Osteocyte (in vitro differentiated cells): ENCODE results near the gene CA6. TPM values are rescaled to one million over a fixed set of nuclear protein-coding genes. Genes with fewer than 3 reads are reported as not detected.
A peak's percentile ranks its signal among the peaks of the same experiment; 100 is the strongest.

ENCODE experiments used
- DNase-seq: peaks from one replicate; pipeline ENCODE4 v3.0.0; 2021; ENCODE audit warnings: mixed read lengths; ENCODE audit not compliant: unreplicated experiment; ENCODE audit errors: extremely low spot score
- H3K27ac Mint-ChIP-seq: one replicate; pipeline ENCODE4 v1.8.0; 2021; ENCODE audit warnings: mild to moderate bottlenecking, mixed read lengths; ENCODE audit not compliant: unreplicated experiment
- H3K27me3 Mint-ChIP-seq: one replicate; pipeline ENCODE4 v1.8.0; 2021; ENCODE audit warnings: mixed read lengths; ENCODE audit not compliant: unreplicated experiment
- H3K36me3 Mint-ChIP-seq: one replicate; pipeline ENCODE4 v1.8.0; 2021; ENCODE audit warnings: mixed read lengths; ENCODE audit not compliant: unreplicated experiment
- H3K4me1 Mint-ChIP-seq: one replicate; pipeline ENCODE4 v1.8.0; 2021; ENCODE audit warnings: mixed read lengths; ENCODE audit not compliant: unreplicated experiment
- H3K4me3 Mint-ChIP-seq: one replicate; pipeline ENCODE4 v1.8.0; 2021; ENCODE audit warnings: mild to moderate bottlenecking, moderate library complexity, mixed read lengths; ENCODE audit not compliant: unreplicated experiment
- H3K9me3 Mint-ChIP-seq: one replicate; pipeline ENCODE4 v1.8.0; 2021; ENCODE audit warnings: mixed read lengths; ENCODE audit not compliant: unreplicated experiment
- total RNA-seq: library from RNA; stranded (reverse); gene quantifications from 2 replicates; pipeline ENCODE4 v1.2.1, GENCODE V29; 2021
- TF ChIP-seq, protein P1 (sequence below): fragments of 200-600 bp; sonication (generic); IDR thresholded peaks from 2 replicates; pipeline ENCODE4 v1.5.0; 2021; ENCODE audit warnings: antibody characterized with exemption, mild to moderate bottlenecking, moderate library complexity

CA6 gene
- total RNA-seq, 1 donor from 2014 or later, result not detected

DNA sequence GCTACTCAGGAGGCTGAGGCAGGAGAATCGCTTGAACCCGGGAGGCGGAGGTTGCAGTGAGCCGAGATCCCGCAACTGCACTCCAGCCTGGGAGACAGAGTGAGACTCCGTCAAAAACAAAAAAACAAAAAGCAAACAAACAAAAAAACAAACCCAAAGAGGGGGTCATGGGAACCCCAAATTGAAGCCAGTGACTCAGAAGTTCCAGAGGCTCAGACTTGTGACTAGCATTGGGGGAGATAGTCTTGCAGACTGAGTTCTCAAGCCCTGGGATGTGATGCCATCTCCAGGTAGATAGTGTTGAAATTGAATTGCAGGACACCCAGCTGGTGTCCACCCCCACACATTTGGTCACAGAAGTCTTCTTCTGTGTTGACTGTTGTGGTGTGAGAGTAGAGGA is 42.3 kb upstream of the CA6 start:
- H3K4me3 Mint-ChIP-seq, result no peak overlapping the region
- DNase-seq, result no peak
- TF ChIP-seq, protein P1, sequence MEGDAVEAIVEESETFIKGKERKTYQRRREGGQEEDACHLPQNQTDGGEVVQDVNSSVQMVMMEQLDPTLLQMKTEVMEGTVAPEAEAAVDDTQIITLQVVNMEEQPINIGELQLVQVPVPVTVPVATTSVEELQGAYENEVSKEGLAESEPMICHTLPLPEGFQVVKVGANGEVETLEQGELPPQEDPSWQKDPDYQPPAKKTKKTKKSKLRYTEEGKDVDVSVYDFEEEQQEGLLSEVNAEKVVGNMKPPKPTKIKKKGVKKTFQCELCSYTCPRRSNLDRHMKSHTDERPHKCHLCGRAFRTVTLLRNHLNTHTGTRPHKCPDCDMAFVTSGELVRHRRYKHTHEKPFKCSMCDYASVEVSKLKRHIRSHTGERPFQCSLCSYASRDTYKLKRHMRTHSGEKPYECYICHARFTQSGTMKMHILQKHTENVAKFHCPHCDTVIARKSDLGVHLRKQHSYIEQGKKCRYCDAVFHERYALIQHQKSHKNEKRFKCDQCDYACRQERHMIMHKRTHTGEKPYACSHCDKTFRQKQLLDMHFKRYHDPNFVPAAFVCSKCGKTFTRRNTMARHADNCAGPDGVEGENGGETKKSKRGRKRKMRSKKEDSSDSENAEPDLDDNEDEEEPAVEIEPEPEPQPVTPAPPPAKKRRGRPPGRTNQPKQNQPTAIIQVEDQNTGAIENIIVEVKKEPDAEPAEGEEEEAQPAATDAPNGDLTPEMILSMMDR, result no peak
- peaks cover 43% of the 10 kb centered on the region for H3K4me1 Mint-ChIP-seq
- H3K9me3 Mint-ChIP-seq, result no peaks in the 10 kb centered on the region
- no peaks in the 10 kb centered on the region for H3K36me3 Mint-ChIP-seq
- H3K27me3 Mint-ChIP-seq, result no peaks in the 10 kb centered on the region
- H3K27ac Mint-ChIP-seq, result peak overlapping the region; percentile 74

DNA sequence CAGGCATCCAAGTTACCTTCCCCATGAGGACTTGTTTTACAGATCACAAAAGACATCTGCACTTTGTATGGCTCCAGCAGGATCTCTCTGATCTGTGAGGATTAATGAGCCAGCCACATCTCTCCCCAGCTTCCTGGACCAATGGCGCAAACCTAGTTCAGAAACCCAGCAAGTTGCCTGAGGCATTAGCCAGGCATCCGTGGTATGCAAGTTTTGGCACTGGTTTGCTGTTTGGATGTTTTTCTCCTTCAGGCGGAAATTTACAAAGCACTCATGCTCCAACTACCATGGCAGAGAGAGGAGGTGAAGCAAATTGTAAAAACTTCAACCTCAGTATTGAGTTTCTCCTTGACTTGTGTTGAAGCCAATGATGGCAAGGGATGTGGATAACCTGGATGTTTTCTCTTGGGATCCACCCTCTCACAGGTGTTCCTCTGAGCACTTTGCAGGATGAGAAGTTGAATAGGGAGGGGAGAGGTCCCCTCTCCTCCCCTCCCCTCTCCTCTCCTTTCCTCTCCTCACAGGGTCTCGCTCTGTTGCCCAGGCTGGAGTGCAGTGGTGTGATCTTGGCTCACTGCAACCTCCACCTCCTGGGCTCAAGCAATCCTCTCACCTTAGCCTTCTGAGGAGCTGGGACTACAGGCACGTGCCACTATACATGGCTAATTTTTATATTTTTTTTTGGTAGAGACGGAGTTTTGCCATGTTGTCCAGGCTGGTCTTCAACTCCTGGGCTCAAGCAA is 41.6 kb upstream of the CA6 start:
- Mint-ChIP-seq H3K27ac (peak overlapping the region; percentile 74), H3K36me3 (no peaks in the 10 kb centered on the region), H3K27me3 (no peaks in the 10 kb centered on the region), H3K9me3 (no peaks in the 10 kb centered on the region), H3K4me1 (peaks cover 45% of the 10 kb centered on the region), H3K4me3 (no peak overlapping the region)
- peak; percentile 90 for DNase-seq
- TF ChIP-seq, protein P1, result no peak

DNA sequence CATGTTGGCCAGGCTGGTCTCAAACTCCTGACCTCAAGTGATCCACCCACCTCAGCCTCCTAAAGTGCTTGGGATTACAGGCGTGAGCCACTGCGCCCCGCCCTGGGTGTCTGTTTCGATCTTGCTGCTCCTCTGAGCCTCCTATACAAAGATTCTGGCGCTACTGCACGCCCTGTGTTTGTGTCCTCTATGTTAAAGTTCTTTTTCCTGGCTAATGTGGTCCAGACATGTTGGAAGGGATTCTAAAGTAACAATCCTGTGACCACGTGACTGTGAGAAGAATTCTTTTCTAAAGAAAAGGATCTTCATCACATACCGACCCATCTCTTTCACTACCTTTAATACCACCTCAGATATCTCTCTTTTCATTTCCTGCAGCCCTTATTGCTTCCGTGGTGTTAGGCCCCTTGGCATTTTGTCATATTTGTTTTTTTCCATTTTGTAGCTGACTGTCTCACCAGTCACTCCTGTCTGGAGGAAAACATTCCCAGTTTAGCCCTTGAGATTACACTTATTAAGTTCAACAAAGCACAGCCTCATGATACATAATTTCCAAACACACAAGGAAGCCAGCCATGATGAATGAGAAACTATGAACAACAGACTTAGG is 40.0 kb upstream of the CA6 start:
- Mint-ChIP-seq H3K4me1 (peaks cover 49% of the 10 kb centered on the region), H3K9me3 (no peaks in the 10 kb centered on the region)
- DNase-seq, result no peak

DNA sequence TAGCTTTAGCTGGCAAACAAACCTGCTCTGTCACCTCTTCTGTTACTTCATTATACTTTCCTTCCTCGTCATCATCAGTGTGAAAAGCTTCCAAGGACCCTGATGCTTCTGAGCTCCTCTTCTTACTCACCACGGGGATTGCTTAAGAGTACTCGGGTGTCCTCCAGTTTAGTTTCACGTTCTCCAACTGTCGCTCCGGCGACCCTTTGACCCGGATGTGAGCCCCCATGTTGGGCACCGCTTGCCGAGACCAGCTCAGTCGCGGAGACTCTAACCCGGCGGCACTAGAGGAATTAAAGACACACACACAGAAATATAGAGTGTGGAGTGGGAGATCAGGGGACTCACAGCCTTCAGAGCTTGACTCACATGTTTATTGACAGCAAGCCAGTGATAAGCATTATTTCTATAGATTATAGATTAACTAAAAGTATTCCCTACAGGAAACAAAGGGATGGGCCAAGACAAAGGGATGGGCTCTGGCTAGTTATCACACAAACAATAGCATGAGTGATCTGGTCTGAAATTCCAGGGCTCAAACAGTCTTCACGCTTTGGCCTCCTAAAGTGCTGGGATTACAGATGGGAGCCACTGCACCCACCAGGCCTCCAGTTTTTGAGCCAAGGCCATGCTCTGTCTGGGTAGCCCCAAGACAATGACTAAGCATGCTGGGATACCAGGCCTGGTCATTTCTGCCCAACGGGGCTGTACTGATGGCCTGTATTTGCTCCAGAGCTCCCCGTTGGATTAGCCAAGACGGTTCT is 37.1 kb upstream of the CA6 start:
- Mint-ChIP-seq H3K27ac (peak overlapping the region; percentile 52), H3K36me3 (no peaks in the 10 kb centered on the region), H3K9me3 (no peaks in the 10 kb centered on the region), H3K4me3 (no peak overlapping the region), H3K27me3 (no peaks in the 10 kb centered on the region), H3K4me1 (peaks cover 48% of the 10 kb centered on the region)
- no peak for DNase-seq
- TF ChIP-seq, protein P1, result no peak

More for the DNA sequence above, 40.0 kb upstream of the CA6 start:
- no peaks in the 10 kb centered on the region for H3K36me3 Mint-ChIP-seq
- peak overlapping the region; percentile 75 for H3K27ac Mint-ChIP-seq
- TF ChIP-seq, protein P1, result no peak
- H3K4me3 Mint-ChIP-seq, result no peak overlapping the region
- no peaks in the 10 kb centered on the region for H3K27me3 Mint-ChIP-seq

DNA sequence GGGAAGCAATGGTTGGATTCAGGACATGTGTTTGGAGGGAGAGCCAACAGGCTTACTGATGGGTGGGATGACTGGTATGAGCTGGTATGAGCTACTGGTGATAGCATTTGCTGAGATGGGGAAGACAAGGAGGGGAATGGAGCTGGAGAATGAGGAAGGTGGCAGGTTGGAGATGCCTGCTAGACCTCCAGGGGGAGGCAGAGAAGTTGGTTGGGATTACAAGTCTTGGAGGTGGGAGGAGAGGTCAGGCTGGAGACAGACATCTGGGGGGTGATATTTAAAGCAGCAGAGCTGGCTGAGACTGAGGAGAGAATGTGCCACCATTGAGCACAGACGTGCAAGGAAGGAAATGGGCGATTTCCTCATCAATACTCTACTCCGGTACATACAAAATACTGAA is 35.3 kb upstream of the CA6 start:
- H3K4me3 Mint-ChIP-seq, result no peak overlapping the region
- TF ChIP-seq, protein P1, result no peak
- no peaks in the 10 kb centered on the region for H3K27me3 Mint-ChIP-seq
- peaks cover 35% of the 10 kb centered on the region for H3K4me1 Mint-ChIP-seq
- no peaks in the 10 kb centered on the region for H3K9me3 Mint-ChIP-seq
- no peak for DNase-seq
- H3K27ac Mint-ChIP-seq, result peak overlapping the region; percentile 59
- H3K36me3 Mint-ChIP-seq, result no peaks in the 10 kb centered on the region
